Endometrial microvascular endothelial cells (primary cell): ENCODE results near the gene CA5B. TPM values are rescaled to one million over a fixed set of nuclear protein-coding genes. Genes with fewer than 3 reads are reported as not detected.

Experiments used
- total RNA-seq: library from RNA; depleted of rRNA; stranded (reverse); fragments of >200 nt; gene quantifications from one replicate; pipeline ENCODE4 v1.2.3, GENCODE V29; 2015; ENCODE audit errors: inconsistent ontology term

Gene CA5B
- total RNA-seq, 1 donor from 2014 or later, result 3.2 TPM

Other genes with a start within 250 kb of the CA5B start
- gene PIR, start 244.9 kb upstream of the CA5B start, total RNA-seq, result 121 TPM
- gene BMX, start 237.5 kb upstream of the CA5B start, total RNA-seq, result 20.4 TPM
- gene ACE2, start 137.3 kb upstream of the CA5B start, total RNA-seq, result not detected
- gene CLTRN, start 73.5 kb upstream of the CA5B start, total RNA-seq, result 1.3 TPM
- gene ZRSR2, start 52.2 kb downstream of the CA5B start, total RNA-seq, result 3.5 TPM
- 83.6 TPM for gene AP1S2, start 116.5 kb downstream of the CA5B start, total RNA-seq